Inferior parietal cortex (tissue), 1 donor: ENCODE measurements around the gene CENPB.
"Not testable (repeated sequence)": the region's sequence is repeated elsewhere in the genome, so short reads cannot be mapped to it uniquely, and the experiment has no call there.

Experiments used
- DNase-seq: peaks from one replicate; pipeline ENCODE4 v3.0.0-alpha.2; 2016; ENCODE audit errors: extremely low spot score

CENPB gene

DNA sequence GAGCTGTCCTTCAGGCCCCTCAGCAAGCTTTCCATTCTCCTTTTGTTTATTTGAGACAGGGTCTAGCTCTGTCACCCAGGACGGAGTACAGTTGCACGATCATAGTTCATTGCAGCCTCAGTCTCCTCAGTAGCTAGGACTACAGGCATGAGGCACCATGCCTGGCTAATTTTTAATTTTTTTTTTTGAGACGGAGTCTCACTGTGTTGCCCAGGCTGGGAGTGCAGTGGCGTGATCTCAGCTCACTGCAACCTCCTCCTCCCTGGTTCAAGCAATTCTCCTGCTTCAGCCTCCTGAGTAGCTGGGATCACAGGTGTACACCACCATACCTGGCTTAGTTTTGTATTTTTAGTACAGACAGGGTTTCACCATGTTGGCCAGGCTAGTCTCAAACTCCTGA is 2.7 kb upstream of the CENPB start:
- DNase-seq, result not testable (repeated sequence)

DNA sequence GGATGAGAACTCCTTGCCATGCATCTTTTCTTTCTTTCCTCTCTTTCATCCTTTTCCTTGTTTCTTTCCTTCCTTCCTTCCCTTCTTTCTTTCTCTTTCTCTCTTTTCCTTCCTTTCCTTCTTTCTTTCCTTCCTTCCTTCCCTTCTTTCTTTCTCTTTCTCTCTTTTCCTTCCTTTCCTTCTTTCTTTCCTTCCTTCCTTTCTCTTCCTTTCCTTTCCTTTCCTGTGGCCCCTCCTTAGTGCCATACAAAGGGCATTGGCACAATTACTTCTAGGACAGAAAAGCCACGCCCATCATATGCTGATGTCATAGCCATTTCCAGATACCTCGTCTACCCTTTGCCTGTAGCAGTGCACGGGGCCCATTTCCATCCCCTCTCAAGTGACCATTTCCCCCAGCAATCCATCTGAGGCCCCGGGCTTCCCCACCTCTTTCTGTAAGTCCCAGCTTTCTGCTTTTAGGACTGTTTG is 2.2 kb upstream of the CENPB start:
- DNase-seq, result no peak

- no peak for DNase-seq
Measured at GRCh38 chr20:3787324-3788014, 929 bp upstream of the CENPB start.

DNA sequence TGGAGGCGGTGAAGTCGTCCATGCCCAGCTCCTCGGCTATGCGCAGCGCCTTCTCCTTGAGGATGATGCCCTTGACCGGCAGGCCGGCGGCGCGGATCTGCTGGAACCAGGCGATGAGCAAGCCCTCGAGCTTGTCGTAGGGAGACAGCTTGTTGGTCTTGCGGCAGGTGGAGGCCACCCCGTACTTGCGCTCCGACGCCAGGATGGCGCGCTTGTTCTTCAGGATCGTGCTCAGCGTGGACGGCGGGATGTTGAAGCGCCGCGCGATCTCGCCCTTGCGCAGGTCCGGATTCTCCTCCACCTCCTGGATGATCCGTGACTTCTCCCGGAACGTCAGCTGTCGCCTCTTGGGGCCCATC is 435 bp downstream of the CENPB start:
- DNase-seq, result no peak

GRCh38 chr20:3785240-3786125 is 1.1 kb downstream of the CENPB start:
- DNase-seq, result no peak

DNA sequence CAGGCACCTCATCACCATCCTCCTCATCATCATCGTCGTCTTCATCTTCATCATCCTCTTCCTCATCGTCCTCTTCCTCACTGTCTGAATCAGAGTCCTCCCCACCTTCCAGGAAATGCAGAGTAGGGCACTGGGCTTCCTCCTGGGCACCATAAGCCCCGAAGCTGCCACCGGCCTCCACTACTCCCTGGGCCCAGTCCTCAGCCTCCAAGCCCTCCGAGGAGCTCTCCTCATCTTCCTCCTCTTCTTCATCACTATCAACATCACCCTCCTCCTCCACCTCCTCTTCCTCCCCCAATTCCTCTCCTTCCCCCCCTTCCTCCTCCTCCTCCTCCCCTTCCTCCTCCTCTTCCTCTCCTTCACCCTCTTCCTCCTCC is 1.7 kb downstream of the CENPB start:
- no peak for DNase-seq

- DNase-seq, result no peak
Measured at GRCh38 chr20:3784216-3784853, 2.2 kb downstream of the CENPB start.

- no peak for DNase-seq
Measured at GRCh38 chr20:3783511-3784195, 2.9 kb downstream of the CENPB start.

- DNase-seq, result no peak
Measured at GRCh38 chr20:3783068-3783489, 3.5 kb downstream of the CENPB start.

DNA sequence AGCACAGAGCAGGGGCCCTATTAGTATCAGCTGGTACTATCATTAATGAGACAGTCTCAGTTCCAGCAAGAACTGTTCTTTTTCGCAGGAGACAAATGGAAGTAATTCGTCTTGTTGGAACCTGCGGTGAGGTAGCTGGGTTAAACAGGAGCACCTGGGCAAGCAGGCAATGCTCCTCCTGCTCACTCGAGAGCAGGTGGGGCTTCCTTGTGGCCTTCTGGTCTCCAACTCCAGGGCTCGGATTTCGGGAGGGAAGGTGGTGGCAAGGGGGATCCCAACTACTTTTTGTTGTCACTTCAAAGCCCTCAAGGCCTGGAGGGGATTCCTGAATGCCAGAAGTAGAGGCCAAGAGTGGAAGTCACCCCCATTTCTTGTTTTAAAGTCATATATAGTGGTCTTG is 3.9 kb downstream of the CENPB start:
- DNase-seq, result no peak

GRCh38 chr20:3781153-3781910 is 5.2 kb downstream of the CENPB start, which contains the start of gene SPEF1:
Gene SPEF1, minus strand, starts transcription at chr20:3781448. Its CDS starts 161 bp downstream, at chr20:3781287.
- peak; percentile 94 for DNase-seq

- no peak for DNase-seq
Measured at GRCh38 chr20:3778976-3779375, 7.6 kb downstream of the CENPB start.

- no peak for DNase-seq
Measured at GRCh38 chr20:3777716-3778629, 8.6 kb downstream of the CENPB start.

DNA sequence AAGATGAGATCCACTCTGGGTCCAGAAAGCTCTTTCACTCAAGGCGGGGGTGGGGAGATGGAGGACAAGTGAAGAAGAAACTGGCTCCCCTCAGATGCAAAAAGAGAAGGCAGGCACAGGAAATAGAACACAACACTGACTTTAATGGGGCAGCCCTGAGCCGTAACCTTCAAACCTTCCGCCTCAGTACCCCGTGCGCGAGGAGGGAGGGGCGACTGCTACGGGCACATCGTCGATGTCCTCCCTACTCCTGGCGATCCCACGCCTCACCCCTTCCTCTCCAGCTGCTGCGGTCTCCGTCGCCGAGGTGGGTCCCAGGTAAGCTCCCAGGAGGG is 9.2 kb downstream of the CENPB start:
- DNase-seq, result no peak

GRCh38 chr20:3775457-3776108 is 11.0 kb downstream of the CENPB start:
- DNase-seq, result no peak

DNA sequence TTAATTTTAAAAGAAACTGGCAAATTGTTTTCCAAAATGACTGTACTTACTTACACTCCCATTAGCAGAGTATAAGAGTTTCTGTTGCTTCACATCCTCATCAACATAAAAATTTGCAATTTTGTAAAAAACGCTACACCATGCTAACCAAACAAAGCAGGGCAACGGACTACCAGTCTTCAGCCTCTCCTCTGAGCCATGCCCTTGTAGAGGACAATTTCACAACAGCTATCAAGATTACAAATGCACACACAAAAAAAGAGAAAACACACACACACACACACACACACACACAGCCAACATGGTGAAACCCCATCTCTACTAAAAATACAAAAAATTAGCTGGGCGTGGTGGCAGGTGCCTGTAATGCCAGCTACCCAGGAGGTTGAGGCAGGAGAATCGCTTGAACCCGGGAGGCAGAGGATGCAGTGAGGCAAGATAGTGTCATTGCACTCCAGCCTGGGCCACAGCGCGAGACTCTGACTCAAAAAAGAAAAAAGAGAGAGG is 14.9 kb downstream of the CENPB start:
- no peak for DNase-seq

DNA sequence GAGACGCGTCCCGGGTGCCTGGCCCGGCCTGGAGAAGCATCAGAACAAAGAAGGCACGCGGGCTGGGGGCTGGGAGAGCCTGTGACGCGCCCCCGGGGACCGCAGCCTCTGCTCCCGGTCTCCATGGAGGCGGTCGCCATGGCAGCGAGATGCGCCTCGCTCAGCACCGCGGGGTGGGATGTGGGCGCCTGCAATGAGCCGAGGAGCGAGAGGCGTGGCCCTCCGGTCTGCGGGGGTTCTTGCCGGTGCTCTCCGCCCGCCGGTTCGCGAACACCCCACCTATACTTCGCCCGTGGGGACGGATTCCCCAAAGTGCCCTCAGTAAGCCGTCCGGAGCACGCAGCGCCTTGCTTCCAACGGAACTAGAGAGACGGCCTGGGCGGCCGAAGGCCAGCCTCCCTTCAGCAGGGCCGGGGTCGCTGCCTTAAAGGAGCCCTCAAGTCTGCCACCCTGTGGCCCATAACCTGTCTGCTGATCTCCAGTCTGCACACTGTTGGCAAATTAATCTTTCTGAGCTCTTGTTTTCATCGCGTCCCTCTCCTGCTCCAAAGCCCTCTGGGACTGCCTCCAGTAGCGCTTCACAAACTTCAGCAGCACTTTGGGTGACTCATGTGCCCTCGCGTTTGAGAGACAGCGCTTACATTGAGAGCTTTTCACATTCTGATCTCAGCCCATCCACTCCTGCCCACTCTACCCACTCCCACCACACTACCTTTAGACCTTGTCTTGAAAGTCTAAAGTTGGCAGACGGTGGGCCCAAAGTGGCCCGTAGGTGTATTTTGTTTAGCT is 18.0 kb downstream of the CENPB start:
- peak; percentile 53 for DNase-seq
